GM19025 (cell line): ENCODE measurements around the gene CD320.
A peak's percentile ranks its signal among the peaks of the same experiment; 100 is the strongest.
"Not testable (repeated sequence)": the region's sequence is repeated elsewhere in the genome, so short reads cannot be mapped to it uniquely, and the experiment has no call there.

ENCODE experiments used
- ATAC-seq: cut with Tn5 transposase; IDR thresholded peaks from one replicate; pipeline ENCODE4 v1.9.1; 2021; ENCODE audit warnings: mild to moderate bottlenecking, low read depth, moderate library complexity; ENCODE audit not compliant: unreplicated experiment

CD320 gene

DNA sequence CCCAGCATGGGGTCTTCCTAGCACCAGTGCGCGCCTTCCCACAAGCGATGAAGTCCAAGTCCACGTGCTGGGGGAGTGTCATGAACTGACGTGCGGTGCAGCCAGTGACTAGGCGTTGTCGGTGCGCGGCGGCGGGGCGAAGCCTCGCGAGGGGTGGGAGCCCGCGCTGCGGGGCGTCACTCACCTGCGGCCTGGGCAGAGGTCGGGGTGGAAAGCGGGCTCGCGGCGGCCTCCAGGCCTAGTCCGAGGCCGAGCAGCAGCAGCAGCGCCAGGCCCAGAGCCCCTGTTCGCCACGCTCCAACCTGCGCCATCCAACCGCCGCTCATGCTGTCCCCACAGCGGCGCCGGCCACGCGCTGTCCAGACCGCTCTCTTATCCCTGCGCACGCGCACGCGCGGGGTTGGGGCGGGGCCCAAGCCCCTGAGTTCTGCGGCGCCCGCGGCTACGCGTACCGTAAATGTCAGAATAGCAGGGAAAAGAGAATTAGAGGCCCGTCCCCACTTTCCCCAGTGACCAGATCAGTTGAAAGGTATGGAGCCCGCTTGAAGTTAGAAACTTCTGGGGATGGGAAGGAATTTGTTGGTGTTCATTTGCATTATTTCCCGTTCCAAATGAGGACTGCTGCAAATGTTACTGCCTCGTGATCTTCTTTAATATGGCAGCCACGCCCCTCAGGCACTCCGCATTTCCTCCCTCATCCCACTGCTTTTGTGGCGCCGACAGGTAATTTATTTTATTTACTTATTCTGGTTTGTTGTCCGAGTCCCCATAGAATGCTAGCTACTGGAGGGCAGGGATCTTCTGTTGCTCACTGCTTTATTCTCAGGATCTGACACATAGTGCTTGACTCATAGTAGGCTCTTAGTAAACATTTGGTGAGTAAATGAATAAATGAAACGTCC is at the start of gene CD320:
Gene CD320 (minus strand): TSS at position 394 of the 902 bp plus-strand sequence. CDS start 68 bp downstream, at position 326.
- ATAC-seq: peak; percentile 85

DNA sequence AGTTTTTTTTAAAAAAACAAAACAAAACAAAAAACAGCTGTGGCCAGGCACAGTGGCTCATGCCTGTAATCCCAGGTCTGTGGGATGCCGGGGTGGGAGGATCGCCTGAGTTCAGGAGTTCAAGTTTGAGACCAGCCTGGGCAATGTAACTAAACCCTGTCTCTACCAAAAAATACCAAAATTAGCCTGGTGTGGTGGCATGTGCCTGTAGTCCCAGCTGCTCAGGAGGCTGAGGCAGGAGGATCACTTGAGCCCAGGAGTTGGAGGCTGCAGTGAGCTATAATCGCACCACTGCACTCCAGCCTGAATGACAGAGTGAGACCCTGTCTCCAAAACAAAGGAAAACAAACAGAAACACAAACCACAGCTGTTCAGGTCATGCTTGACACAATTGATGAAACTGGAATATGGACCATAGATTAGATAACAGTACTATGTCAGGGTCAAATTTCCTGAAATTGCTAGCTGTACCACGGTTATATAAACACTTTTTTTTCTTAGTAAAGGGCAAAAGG is 48.9 kb upstream of the CD320 start:
- no peak for ATAC-seq

- ATAC-seq: no peak
These were observed 47.7 kb upstream of the CD320 start for GRCh38 chr19:8355631-8356402.

DNA sequence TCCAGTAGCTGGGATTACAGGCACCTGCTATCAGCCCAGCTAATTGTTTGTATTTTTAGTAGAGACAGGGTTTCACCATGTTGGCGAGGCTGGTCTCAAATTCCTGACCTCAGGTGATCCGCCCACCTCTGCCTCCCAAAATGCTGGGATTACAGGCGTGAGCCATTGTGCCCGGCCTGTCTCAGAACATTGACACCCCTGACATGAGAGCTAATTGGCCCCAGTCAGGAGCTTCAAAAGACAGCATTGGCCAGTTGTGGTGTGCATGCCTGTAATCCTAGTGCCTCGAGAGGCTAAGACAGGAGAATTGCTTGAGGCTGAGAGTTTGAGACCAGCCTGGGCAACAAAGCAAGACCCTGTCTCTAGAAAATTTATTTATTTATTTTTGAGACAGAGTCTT is 44.7 kb upstream of the CD320 start:
- ATAC-seq: not testable (repeated sequence)

- ATAC-seq: no peak
These were observed 44.1 kb upstream of the CD320 start for GRCh38 chr19:8352134-8352827.

GRCh38 chr19:8349629-8350372 is 41.6 kb upstream of the CD320 start:
- not testable (repeated sequence) for ATAC-seq

DNA sequence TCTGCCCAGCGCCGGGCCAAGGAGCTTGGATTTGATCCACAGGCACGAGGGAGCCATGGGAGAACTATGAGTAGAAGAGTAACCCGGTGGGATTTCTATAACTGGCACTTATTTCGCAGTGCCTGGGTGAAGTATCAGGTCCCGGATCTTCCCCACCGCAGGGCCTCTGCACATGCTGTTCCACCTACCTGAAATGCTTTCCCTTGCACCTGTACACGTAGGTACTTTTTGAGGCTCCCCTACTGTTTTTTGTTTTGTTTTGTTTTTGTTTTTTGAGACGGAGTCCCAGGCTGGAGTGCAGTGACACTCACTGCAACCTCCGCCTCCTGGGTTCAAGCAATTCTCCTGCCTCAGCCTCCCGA is 35.3 kb upstream of the CD320 start:
- ATAC-seq: no peak

GRCh38 chr19:8342684-8343482 is 34.7 kb upstream of the CD320 start, which contains the start of gene KANK3:
Gene KANK3, minus strand, starts transcription at chr19:8343262. Its CDS starts 5,434 bp downstream, at chr19:8337828.
- peak; percentile 95 for ATAC-seq

DNA sequence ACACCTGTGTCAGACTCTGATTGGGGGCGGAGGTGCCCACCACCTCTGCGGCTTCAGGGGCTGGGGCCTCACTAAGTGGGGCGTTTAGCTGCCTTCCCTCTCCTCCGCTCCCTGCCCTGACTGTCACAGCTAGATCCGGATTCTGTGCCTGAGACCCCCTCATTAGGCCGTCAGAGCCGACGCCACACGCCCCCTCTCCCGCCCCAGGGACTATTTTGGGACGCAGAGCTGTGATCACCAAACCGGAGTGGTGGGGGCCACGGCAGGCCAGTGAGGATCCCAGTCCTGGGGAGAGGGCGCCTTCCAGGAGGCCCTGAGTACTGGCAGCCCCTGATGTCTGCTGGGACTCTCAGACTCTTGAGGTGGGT is 34.1 kb upstream of the CD320 start:
- ATAC-seq: no peak

DNA sequence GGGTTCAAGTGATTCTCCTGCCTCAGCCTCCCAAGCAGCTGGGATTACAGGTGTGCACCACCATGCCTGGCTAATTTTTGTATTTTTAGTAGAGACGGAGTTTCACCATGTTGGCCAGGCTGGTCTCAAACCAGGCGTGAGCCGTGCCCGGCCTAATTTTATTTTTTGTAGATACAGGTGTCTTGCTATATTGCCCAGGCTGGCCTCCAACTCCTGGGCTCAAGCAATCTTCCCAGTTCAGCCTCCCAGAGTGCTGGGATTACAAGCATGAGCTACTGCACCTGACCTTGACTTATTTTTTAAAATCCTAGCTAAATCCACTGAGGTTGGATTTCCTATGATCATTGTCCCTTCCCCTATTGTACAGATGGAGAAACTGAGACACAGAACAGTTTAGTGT is 33.3 kb upstream of the CD320 start:
- not testable (repeated sequence) for ATAC-seq

- ATAC-seq: no peak
These were observed 32.4 kb upstream of the CD320 start for GRCh38 chr19:8340341-8341096.

- no peak for ATAC-seq
These were observed 30.7 kb upstream of the CD320 start for GRCh38 chr19:8338835-8339234.

DNA sequence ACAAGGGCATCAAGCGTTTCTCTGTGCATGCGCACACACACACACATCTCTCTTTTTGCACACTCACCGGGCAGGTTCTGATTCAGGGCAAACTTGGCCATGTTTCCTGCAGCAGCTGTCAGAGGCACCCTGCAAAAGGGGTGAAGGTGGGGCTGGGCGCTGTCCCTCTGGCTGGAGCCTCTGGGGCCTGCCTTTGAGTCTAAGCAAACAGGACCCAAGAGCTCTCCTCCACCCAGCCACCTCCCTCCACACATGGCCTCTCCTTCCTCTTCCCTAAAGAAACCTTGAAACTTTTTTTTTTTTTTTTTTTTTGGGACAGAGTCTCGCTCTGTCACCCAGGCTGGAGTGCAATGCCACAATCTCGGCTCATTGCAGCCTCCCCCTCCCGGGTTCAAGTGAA is 29.6 kb upstream of the CD320 start:
- ATAC-seq: no peak

- no peak for ATAC-seq
These were observed 28.5 kb upstream of the CD320 start for GRCh38 chr19:8336660-8337059.

DNA sequence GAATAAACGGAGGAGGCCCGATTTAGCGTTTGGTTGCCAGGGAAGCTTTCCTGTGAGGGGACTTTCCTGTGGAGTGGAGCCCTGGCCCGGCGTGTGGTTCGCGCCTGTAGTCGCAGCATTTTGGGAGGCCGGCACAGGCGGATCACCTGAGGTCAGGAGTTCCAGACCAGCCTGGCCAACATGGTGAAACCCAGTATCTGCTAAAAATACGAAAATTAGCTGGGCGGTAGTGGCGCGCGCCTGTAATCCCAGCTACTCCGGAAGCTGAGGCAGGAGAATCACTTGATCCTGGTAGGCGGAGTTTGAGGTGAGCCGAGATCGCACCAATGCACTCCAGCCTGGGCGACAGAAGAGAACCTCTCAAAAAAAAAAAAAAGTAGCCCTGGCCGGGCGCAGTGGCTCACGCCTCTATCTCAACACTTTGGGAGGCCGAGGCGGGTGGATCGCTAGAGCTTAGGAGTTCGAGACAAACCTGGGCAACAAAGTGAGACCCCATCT is 28.0 kb upstream of the CD320 start:
- ATAC-seq: no peak

DNA sequence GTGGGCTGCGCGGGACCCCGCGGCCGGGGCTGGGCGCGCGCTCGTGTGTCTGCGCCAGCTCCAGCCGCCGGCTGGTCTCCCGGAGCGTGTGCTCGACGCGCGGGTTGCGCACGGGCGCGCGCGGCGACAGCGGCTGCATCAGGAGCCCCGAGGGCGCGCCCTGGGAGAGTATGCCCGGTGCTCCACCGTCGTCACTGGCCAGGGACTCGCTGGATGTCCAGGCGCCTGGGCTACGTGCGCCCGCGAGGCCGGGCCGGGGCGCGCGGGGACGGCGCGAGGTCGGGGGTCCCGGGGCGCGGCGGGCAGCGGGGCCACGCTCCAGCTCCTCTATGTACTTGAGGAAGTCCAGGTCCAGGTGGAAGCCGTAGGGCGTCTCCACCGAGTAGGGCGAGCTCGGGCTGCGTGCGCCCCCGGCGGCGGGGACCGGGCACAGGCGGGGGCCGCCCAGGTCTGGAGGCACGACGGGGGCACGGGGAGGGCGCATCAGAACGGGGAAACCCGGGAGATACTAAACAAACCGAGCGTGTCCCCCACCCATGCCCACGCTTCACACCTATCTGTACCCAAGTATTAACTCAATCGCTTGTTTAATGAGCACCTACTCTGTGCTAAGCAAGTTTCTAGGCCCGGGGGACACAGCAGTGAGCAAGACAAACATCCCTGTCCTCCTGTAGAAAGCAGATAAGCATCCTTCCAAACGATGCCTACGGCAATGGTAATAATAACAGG is 27.3 kb upstream of the CD320 start:
- no peak for ATAC-seq

GRCh38 chr19:8334458-8335342 is 26.5 kb upstream of the CD320 start:
- ATAC-seq: no peak
